GM18505 (cell line): ENCODE results near the gene NDUFAF7.
"Not testable (repeated sequence)": the region's sequence is repeated elsewhere in the genome, so short reads cannot be mapped to it uniquely, and the experiment has no call there.

ENCODE experiments used
- ATAC-seq: cut with Tn5 transposase; IDR thresholded peaks from one replicate; pipeline ENCODE4 v1.9.1; 2021; ENCODE audit not compliant: unreplicated experiment
- POLR2A ChIP-seq: IDR thresholded peaks from 4 replicates; pipeline ENCODE4 v1.6.1; 2011; ENCODE audit warnings: borderline replicate concordance; ENCODE audit not compliant: insufficient read depth, insufficient read length; ENCODE audit errors: extremely low read depth

NDUFAF7 gene

DNA sequence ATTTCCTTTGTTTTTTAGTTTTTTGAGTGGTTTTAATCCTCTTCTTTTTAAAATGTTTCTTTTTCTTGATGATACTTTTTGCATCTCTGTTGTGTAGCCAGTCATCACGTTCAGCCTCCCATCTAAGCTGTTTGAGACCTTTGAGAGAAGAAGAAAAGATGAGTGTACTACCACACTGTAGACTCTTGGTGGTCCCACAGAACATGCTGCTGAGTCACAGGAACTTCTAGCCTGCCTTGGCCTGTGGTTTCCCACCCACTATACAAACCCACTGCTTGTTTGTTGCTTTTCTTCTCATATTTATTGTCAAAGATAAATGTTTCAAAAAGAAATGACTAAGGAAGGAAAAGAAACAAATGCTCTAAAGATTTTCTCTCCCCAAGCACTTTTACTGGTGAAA lies 29.7 kb upstream of the NDUFAF7 start:
- TF ChIP-seq POLR2A: no peak
- ATAC-seq: no peak

GRCh38 chr2:37203708-37204107 lies 27.8 kb upstream of the NDUFAF7 start:
- no peak for ATAC-seq
- no peak for TF ChIP-seq POLR2A

DNA sequence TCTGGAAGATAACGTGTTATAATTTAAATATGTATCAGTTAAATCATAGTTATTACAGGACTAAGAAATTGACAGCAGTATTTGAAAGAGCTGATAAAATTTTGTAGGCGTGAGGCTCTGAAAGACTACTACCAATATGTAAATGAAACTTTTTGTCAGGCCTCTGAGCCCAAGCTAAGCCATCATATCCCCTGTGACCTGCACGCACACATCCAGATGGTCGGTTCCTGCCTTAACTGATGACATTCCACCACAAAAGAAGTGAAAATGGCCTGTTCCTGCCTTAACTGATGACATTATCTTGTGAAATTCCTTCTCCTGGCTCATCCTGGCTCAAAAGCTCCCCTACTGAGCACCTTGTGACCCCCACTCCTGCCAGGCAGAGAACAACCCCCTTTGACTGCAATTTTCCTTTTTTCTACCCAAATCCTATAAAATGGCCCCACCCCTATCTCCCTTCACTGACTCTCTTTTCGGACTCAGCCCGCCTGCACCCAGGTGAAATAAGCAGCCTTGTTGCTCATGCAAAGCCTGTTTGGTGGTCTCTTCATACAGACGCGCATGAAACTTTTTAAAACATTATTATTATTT lies 26.3 kb upstream of the NDUFAF7 start:
- not testable (repeated sequence) for ATAC-seq

- ATAC-seq: no peak
- no peak for TF ChIP-seq POLR2A
These were observed 25.6 kb upstream of the NDUFAF7 start for GRCh38 chr2:37205689-37206341.

- not testable (repeated sequence) for ATAC-seq
These were observed 24.7 kb upstream of the NDUFAF7 start for GRCh38 chr2:37206760-37207159.

DNA sequence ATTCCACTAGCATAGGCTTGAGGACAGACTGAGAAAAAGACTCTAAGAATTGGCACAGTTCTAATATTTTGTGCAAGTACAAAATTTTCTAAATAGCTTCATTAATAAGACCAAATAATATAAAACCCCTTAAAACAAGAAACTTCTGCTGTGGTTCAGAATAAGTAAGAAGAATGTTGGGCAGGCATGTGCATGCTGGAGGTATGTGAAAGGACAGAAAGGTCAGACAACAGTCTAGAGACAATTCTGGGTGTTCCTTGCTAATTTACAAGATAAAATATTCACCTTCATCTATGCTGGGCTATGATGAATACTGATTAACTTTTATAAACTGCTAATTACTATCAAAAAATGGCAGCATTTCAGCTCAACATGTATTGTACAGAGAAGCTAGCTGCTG lies 20.2 kb upstream of the NDUFAF7 start:
- TF ChIP-seq POLR2A: no peak
- ATAC-seq: no peak

- no peak for TF ChIP-seq POLR2A
- no peak for ATAC-seq
These were observed 19.5 kb upstream of the NDUFAF7 start for GRCh38 chr2:37211939-37212338.

GRCh38 chr2:37215250-37215649 lies 16.2 kb upstream of the NDUFAF7 start:
- ATAC-seq: no peak
- no peak for TF ChIP-seq POLR2A

DNA sequence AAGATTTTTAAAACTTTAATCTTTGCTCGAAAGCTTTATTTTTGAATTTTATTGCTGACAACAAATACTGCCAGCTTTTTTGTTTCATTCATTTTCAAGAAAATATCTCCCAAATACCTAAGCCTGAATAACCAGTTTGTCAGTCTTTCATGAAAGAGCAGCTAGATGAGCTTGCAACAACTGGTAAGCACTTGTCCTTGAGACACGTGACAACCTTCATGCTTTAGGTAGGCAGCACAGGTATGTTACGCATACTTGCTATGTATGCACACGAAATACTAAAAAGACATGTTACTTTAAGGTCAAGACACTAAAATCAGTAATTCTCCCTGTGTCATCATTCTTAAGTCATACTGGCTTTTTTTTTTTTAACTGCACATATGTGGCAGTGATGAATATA lies 12.4 kb upstream of the NDUFAF7 start:
- no peak for ATAC-seq
- TF ChIP-seq POLR2A: no peak

GRCh38 chr2:37223131-37223530 lies 8.3 kb upstream of the NDUFAF7 start:
- no peak for TF ChIP-seq POLR2A
- no peak for ATAC-seq

DNA sequence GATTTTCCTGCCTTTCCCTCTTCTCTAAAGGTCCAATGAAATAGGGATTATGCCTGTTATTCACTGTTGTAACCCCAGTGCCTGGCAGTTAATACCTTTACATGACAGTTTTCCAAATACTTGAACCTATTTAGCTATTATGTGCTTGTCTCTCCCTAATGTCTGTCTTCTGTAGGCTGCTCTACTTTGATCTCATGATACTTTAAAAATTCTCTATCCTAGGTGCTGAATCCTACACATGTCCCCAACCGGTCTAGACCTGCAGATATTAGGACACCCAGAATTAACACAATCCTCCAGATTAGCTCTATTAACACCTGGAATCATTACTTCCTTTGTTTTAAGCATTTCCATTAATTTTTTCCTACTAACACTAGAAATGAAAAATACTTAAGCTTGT lies 7.4 kb upstream of the NDUFAF7 start:
- no peak for ATAC-seq
- TF ChIP-seq POLR2A: no peak

DNA sequence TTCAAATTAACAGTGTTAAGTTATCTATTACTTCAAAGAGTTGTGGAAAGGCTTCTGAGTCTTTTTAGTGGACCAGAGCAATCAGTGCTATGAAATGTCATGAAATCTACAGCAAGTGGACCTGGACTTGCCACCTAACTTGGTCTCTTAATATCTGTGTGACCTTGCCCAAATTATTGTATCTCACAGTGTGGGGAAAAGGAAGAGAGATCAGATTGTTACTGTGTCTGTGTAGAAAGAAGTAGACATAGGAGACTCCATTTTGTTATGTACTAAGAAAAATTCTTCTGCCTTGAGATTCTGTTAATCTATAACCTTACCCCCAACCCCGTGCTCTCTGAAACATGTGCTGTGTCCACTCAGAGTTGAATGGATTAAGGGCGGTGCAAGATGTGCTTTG lies 6.3 kb upstream of the NDUFAF7 start:
- not testable (repeated sequence) for ATAC-seq

GRCh38 chr2:37226863-37227262 lies 4.6 kb upstream of the NDUFAF7 start:
- no peak for ATAC-seq
- TF ChIP-seq POLR2A: no peak

GRCh38 chr2:37228788-37229187 lies 2.7 kb upstream of the NDUFAF7 start:
- no peak for TF ChIP-seq POLR2A
- ATAC-seq: no peak

DNA sequence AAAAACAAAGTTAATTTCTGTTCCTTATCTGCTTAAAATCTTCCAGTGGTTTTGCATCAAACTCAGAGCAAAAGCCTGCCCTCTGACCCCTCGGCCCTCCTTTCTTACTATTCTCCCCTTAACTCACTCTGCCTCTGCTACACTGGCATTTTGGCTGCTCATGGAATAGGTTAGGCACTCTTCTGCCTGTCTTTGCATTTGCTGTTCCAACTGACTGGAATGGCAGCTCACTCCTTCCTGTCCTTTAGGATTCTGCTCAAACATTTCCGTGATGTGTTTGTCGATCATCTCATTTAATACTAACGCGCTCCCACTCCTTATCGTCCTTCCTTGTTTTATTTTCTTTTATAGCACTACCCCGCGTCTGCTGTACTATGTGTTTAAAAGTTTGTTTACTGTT lies 877 bp upstream of the NDUFAF7 start:
- no peak for ATAC-seq
- TF ChIP-seq POLR2A: no peak

DNA sequence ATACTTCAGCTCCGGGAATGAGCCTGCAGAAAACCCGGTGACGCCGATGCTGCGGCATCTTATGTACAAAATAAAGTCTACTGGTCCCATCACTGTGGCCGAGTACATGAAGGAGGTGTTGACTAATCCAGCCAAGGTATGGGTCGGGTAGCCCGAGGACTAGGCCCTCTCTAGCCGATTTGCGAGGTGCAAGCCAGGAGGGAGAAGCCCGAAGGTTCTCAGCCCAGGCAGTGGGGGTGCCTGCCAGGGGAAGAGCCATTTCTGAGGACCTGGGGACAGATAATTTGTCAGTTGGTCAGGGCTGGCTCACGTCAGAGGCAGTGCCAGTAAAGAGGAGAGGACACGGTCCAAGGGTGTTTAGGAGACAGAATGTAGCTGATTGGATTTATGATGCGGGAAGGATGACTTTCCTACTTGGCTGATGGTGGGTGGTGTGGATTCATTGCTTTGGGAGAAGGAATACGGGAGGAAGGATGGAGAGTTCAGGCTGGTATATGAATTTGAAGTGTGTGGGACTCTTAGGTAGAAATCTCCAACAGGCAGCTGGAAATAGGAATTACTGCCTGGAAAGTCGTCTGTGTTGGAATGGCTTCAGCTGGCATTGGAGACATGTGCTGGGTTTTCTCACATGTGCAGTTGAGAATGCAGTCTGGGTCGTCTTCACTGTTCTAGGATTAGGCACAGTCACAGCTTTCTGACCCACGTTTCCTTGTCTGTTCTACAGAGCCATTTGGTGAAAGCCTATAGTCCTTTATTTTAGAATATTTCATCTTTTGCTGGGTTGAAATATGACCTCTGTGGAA lies 874 bp downstream of the NDUFAF7 start:
- no peak for TF ChIP-seq POLR2A
- ATAC-seq: no peak
